ENCODE results near the gene AUTS2.
A peak's percentile ranks its signal among the peaks of the same experiment; 100 is the strongest.

Gene AUTS2

GRCh38 chr7:70681469-70682350, 1083.4 kb downstream of the AUTS2 start:
- Histone ChIP-seq H3K9ac (ENCODE audit: low read length) (no peak overlapping the region), H3K4me3 (ENCODE audit: low read length) (no peak overlapping the region), H3K79me2 (ENCODE audit: control insufficient read depth, insufficient read depth, low read length) (no peaks in the 10 kb centered on the region), H2BK120ac (ENCODE audit: low read depth, low read length) (no peak overlapping the region), H3K27ac (ENCODE audit: low read depth, low read length) (no peak overlapping the region), H3K18ac (ENCODE audit: low read length) (no peak overlapping the region), H3K4me1 (ENCODE audit: control insufficient read depth, low read depth, low read length) (no peaks in the 10 kb centered on the region), H3K4me2 (ENCODE audit: low read length) (no peak overlapping the region), H3K27me3 (ENCODE audit: insufficient read depth, low read length, poor library complexity) (peaks cover 22% of the 10 kb centered on the region), H2BK5ac (ENCODE audit: low read length) (no peak overlapping the region), H4K8ac (ENCODE audit: low read depth, low read length) (no peak overlapping the region), H3K79me1 (ENCODE audit: low read length) (no peaks in the 10 kb centered on the region), H3K36me3 (ENCODE audit: control insufficient read depth, insufficient read depth, low read length) (no peaks in the 10 kb centered on the region), H2AK5ac (ENCODE audit: low read length) (no peak overlapping the region), H2BK15ac (replicated peaks; ENCODE audit: low read depth) (no peak overlapping the region), H3K56ac (ENCODE audit: low read length) (no peak overlapping the region), H4K5ac (ENCODE audit: low read length) (no peak overlapping the region), H3K23ac (ENCODE audit: low read length) (no peak overlapping the region), H3K4ac (ENCODE audit: low read depth, low read length) (no peak overlapping the region)
- no CpG with 5 or more reads among the region's 12 CpGs for WGBS (ENCODE audit: extremely low coverage, insufficient coverage, low lambda C conversion rate)
- peak; percentile 58 for DNase-seq

GRCh38 chr7:70684173-70684572, 1085.9 kb downstream of the AUTS2 start:
- Histone ChIP-seq H3K23ac (ENCODE audit: low read length) (no peak overlapping the region), H4K5ac (ENCODE audit: low read length) (no peak overlapping the region), H2BK120ac (ENCODE audit: low read depth, low read length) (no peak overlapping the region), H3K18ac (ENCODE audit: low read length) (no peak overlapping the region), H3K9ac (ENCODE audit: low read length) (no peak overlapping the region), H2AK5ac (ENCODE audit: low read length) (no peak overlapping the region), H3K56ac (ENCODE audit: low read length) (no peak overlapping the region), H3K36me3 (ENCODE audit: control insufficient read depth, insufficient read depth, low read length) (no peaks in the 10 kb centered on the region), H3K4me3 (ENCODE audit: low read length) (no peak overlapping the region), H2BK15ac (replicated peaks; ENCODE audit: low read depth) (no peak overlapping the region), H2BK5ac (ENCODE audit: low read length) (no peak overlapping the region), H3K4me1 (ENCODE audit: control insufficient read depth, low read depth, low read length) (no peaks in the 10 kb centered on the region), H3K4me2 (ENCODE audit: low read length) (no peak overlapping the region), H3K4ac (ENCODE audit: low read depth, low read length) (no peak overlapping the region), H3K79me2 (ENCODE audit: control insufficient read depth, insufficient read depth, low read length) (no peaks in the 10 kb centered on the region), H4K8ac (ENCODE audit: low read depth, low read length) (no peak overlapping the region), H3K79me1 (ENCODE audit: low read length) (no peaks in the 10 kb centered on the region), H3K27ac (ENCODE audit: low read depth, low read length) (no peak overlapping the region), H3K27me3 (ENCODE audit: insufficient read depth, low read length, poor library complexity) (peaks cover 22% of the 10 kb centered on the region)
- 100% methylated on average over 4 of the region's 8 CpGs for WGBS (ENCODE audit: extremely low coverage, insufficient coverage, low lambda C conversion rate)
- DNase-seq = no peak

DNA sequence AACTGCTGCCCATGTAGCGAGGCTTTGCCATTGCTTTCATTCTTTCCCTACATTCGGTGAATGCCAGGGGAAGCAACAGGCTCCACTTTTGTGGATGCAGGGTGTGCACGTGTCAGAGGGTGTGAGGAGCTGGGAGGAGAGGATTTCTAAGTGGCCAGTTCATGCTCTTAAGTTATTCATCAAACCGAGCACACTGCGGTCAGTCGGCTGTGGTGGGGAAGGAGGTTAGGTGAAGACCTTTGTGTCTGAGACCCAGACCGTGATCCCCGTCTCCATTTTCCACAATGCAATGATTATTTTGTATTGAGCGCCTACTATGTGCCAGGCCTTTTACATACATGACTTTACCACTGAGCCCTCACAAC, 1095.0 kb downstream of the AUTS2 start:
- no peak overlapping the region for H3K18ac ChIP-seq (ENCODE audit: low read length)
- H2AK5ac ChIP-seq (ENCODE audit: low read length) = no peak overlapping the region
- peak overlapping the region; percentile 53 for H3K4me2 ChIP-seq (ENCODE audit: low read length)
- no peaks in the 10 kb centered on the region for H3K79me1 ChIP-seq (ENCODE audit: low read length)
- H3K4ac ChIP-seq (ENCODE audit: low read depth, low read length) = no peak overlapping the region
- no peak overlapping the region for H2BK120ac ChIP-seq (ENCODE audit: low read depth, low read length)
- peak overlapping the region; percentile 84 for H3K56ac ChIP-seq (ENCODE audit: low read length)
- peaks cover 12% of the 10 kb centered on the region for H3K79me2 ChIP-seq (ENCODE audit: control insufficient read depth, insufficient read depth, low read length)
- H3K27me3 ChIP-seq (ENCODE audit: insufficient read depth, low read length, poor library complexity) = no peaks in the 10 kb centered on the region
- no peak overlapping the region for H3K27ac ChIP-seq (ENCODE audit: low read depth, low read length)
- H3K9ac ChIP-seq (ENCODE audit: low read length) = peak overlapping the region; percentile 60
- no peak for DNase-seq
- H2BK5ac ChIP-seq (ENCODE audit: low read length) = no peak overlapping the region
- no peak overlapping the region for H3K4me3 ChIP-seq (ENCODE audit: low read length)
- H2BK15ac ChIP-seq (replicated peaks; ENCODE audit: low read depth) = no peak overlapping the region
- peaks cover 2% of the 10 kb centered on the region for H3K4me1 ChIP-seq (ENCODE audit: control insufficient read depth, low read depth, low read length)
- H4K5ac ChIP-seq (ENCODE audit: low read length) = no peak overlapping the region
- no peak overlapping the region for H3K23ac ChIP-seq (ENCODE audit: low read length)
- WGBS (ENCODE audit: extremely low coverage, insufficient coverage, low lambda C conversion rate) = no CpG with 5 or more reads among the region's 9 CpGs
- no peak overlapping the region for H4K8ac ChIP-seq (ENCODE audit: low read depth, low read length)
- H3K36me3 ChIP-seq (ENCODE audit: control insufficient read depth, insufficient read depth, low read length) = no peaks in the 10 kb centered on the region

DNA sequence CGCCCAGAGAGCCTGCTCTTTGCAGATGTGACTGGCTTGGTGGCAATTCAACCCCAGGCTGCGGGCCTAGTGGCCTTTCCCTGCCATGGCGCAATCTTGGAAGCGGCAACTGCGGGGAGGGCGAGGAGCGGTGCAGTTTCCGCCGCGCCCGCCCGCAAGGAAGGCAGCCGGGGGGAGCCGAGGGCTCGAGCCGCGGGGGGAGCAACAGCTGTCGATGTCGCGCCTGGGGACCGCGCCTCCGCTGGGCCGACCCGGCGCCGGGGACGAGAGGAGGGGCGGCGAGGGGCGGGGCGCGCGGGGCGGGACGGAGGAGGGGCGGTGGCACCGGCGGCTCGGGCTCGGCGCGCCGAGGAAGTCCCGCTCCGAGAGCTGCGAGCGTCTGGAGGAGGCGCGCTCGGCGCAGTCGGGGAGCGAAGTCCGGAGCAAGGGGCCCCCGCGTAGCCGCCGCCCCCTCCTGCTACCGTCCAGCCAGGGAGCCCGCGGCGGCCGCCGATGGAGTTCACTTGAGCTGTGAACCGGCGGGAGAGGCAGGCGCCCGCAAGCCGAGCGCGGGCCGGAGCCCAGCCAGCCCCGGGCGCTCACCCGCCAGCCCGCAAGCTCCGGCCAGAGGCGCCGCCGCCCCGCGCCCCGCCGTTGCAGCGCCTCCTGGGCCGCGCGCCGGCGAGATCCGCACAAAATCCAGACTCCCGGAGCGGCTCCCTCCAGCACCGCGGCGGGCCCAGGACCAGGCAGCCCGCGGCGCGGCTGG, 1095.6 kb downstream of the AUTS2 start:
- peak overlapping the region; percentile 64 for H3K9ac ChIP-seq (ENCODE audit: low read length)
- H3K4me1 ChIP-seq (ENCODE audit: control insufficient read depth, low read depth, low read length) = peaks cover 2% of the 10 kb centered on the region
- peak overlapping the region; percentile 99 for H3K18ac ChIP-seq (ENCODE audit: low read length)
- H3K36me3 ChIP-seq (ENCODE audit: control insufficient read depth, insufficient read depth, low read length) = no peaks in the 10 kb centered on the region
- H3K4me3 ChIP-seq (ENCODE audit: low read length) = peak overlapping the region; percentile 26
- peak overlapping the region; percentile 99 for H3K4ac ChIP-seq (ENCODE audit: low read depth, low read length)
- peak overlapping the region; percentile 88 for H3K56ac ChIP-seq (ENCODE audit: low read length)
- H4K5ac ChIP-seq (ENCODE audit: low read length) = no peak overlapping the region
- DNase-seq = peak; percentile 83
- peak overlapping the region; percentile 0 for H2BK15ac ChIP-seq (replicated peaks; ENCODE audit: low read depth)
- H2BK5ac ChIP-seq (ENCODE audit: low read length) = no peak overlapping the region
- no peak overlapping the region for H3K23ac ChIP-seq (ENCODE audit: low read length)
- H3K79me2 ChIP-seq (ENCODE audit: control insufficient read depth, insufficient read depth, low read length) = peaks cover 12% of the 10 kb centered on the region
- H3K27me3 ChIP-seq (ENCODE audit: insufficient read depth, low read length, poor library complexity) = no peaks in the 10 kb centered on the region
- no peaks in the 10 kb centered on the region for H3K79me1 ChIP-seq (ENCODE audit: low read length)
- peak overlapping the region; percentile 35 for H2BK120ac ChIP-seq (ENCODE audit: low read depth, low read length)
- no CpG with 5 or more reads among the region's 101 CpGs for WGBS (ENCODE audit: extremely low coverage, insufficient coverage, low lambda C conversion rate)
- peak overlapping the region; percentile 85 for H3K27ac ChIP-seq (ENCODE audit: low read depth, low read length)
- H3K4me2 ChIP-seq (ENCODE audit: low read length) = peak overlapping the region; percentile 53
- no peak overlapping the region for H4K8ac ChIP-seq (ENCODE audit: low read depth, low read length)
- no peak overlapping the region for H2AK5ac ChIP-seq (ENCODE audit: low read length)

DNA sequence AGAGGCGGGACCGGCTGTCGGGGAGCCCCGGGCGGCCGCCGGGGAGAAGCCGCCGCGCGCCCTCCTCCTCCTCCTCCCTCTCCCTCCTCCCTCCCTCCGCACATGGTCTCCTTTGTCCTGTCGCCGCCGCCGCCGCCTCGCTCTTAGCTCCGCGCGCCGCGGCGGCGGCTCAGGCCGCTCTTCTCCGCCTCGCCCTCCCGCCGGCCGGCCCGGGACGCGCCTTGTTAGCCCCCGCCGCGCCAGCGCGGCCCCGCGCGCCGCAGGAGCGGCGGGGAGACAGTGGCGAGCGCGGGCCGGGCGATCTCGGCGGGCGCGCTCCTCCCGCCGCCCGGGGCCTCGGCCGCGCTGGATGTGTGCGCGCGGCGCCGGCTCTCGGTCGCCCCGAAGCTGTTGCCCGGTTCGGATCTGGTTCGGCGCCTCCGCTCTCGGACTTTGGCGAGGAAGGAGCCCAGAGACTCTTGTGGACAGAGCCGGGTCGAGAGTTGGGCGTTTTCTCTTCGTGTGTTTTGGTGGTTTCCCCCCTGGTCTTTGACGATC, 1096.2 kb downstream of the AUTS2 start:
- Histone ChIP-seq H3K79me1 (ENCODE audit: low read length) (no peaks in the 10 kb centered on the region), H2AK5ac (ENCODE audit: low read length) (no peak overlapping the region), H3K27ac (ENCODE audit: low read depth, low read length) (peak overlapping the region; percentile 85), H3K4me1 (ENCODE audit: control insufficient read depth, low read depth, low read length) (peaks cover 2% of the 10 kb centered on the region), H3K4me3 (ENCODE audit: low read length) (peak overlapping the region; percentile 26), H4K8ac (ENCODE audit: low read depth, low read length) (peak overlapping the region; percentile 30), H2BK5ac (ENCODE audit: low read length) (no peak overlapping the region), H3K4me2 (ENCODE audit: low read length) (peak overlapping the region; percentile 14), H3K36me3 (ENCODE audit: control insufficient read depth, insufficient read depth, low read length) (no peaks in the 10 kb centered on the region), H3K56ac (ENCODE audit: low read length) (peak overlapping the region; percentile 88), H3K79me2 (ENCODE audit: control insufficient read depth, insufficient read depth, low read length) (peaks cover 12% of the 10 kb centered on the region), H3K27me3 (ENCODE audit: insufficient read depth, low read length, poor library complexity) (no peaks in the 10 kb centered on the region), H2BK120ac (ENCODE audit: low read depth, low read length) (peak overlapping the region; percentile 35), H3K9ac (ENCODE audit: low read length) (peak overlapping the region; percentile 64), H4K5ac (ENCODE audit: low read length) (no peak overlapping the region), H3K4ac (ENCODE audit: low read depth, low read length) (peak overlapping the region; percentile 99), H3K18ac (ENCODE audit: low read length) (peak overlapping the region; percentile 99), H2BK15ac (replicated peaks; ENCODE audit: low read depth) (peak overlapping the region; percentile 0), H3K23ac (ENCODE audit: low read length) (no peak overlapping the region)
- DNase-seq = peak; percentile 67
- WGBS (ENCODE audit: extremely low coverage, insufficient coverage, low lambda C conversion rate) = no CpG with 5 or more reads among the region's 80 CpGs

Measured in mesendoderm (in vitro differentiated cells).